Astrocyte of the cerebellum (primary cell): Measurements from ENCODE around the gene MAP3K15.
"Not testable (repeated sequence)": the region's sequence is repeated elsewhere in the genome, so short reads cannot be mapped to it uniquely, and the experiment has no call there.

Source experiments
- DNase-seq: peaks from one replicate; pipeline ENCODE4 v3.0.0-alpha.2; 2011; ENCODE audit warnings: low read depth
- H3K4me3 ChIP-seq: 2 replicates; pipeline ENCODE4 v1.5.1; 2011; ENCODE audit warnings: mild to moderate bottlenecking, low read depth, low read length, moderate library complexity
- in situ Hi-C: cut with HindIII; loops from 2 replicates; pipeline ENCODE4 v1.10.0; 2017; ENCODE audit warnings: low sequenced_read_pairs
- TF ChIP-seq, protein P1 (sequence below): IDR thresholded peaks from 2 replicates; pipeline ENCODE4 v1.5.1; 2012; ENCODE audit warnings: low read length, low read depth, moderate library complexity, mild to moderate bottlenecking; ENCODE audit errors: missing control alignments

Gene MAP3K15

DNA sequence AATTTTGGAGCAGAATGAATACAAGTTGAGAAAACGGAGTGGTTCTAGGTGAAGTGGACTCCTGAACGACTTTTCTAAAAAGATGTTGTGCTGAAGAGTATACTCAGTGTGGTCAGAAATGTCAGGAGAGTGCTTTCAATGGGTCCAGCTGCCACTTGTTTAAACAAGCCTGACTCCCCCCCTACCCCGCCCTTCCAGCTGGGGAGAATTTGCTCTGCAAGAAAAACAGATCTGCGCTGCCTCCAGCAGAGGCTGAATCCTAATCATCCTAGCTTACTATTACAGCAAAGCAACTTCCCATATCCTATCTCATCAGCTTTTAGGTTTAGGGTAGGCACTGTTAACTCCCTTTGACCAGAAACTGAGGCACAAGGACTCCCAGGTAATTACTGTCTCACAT is 1.9 kb downstream of the MAP3K15 start:
- in situ Hi-C loops, result no loop called here
- H3K4me3 ChIP-seq, result no peak overlapping the region
- no peak for DNase-seq
- TF ChIP-seq, protein P1, sequence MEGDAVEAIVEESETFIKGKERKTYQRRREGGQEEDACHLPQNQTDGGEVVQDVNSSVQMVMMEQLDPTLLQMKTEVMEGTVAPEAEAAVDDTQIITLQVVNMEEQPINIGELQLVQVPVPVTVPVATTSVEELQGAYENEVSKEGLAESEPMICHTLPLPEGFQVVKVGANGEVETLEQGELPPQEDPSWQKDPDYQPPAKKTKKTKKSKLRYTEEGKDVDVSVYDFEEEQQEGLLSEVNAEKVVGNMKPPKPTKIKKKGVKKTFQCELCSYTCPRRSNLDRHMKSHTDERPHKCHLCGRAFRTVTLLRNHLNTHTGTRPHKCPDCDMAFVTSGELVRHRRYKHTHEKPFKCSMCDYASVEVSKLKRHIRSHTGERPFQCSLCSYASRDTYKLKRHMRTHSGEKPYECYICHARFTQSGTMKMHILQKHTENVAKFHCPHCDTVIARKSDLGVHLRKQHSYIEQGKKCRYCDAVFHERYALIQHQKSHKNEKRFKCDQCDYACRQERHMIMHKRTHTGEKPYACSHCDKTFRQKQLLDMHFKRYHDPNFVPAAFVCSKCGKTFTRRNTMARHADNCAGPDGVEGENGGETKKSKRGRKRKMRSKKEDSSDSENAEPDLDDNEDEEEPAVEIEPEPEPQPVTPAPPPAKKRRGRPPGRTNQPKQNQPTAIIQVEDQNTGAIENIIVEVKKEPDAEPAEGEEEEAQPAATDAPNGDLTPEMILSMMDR, result no peak

DNA sequence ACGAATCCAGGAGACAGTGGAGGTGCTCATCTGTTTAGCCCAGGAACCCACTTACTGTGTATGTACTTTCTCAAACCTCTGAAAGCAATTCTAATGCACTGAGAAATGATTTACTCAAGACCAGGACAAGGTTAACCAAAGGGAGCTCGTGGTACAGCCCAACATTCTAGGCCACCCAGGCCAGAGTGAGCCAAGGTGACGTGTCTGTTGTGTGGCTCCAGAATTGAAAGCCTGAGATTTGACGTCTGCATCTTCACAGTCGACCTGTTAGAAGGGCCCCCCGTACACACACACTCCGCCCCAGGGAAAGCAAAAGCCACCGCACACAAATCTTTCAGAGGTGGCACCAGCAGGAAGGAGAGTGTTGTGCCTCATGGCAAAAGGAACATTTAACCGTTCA is 2.3 kb downstream of the MAP3K15 start:
- TF ChIP-seq, protein P1, result no peak
- in situ Hi-C loops, result no loop called here
- DNase-seq, result no peak

DNA sequence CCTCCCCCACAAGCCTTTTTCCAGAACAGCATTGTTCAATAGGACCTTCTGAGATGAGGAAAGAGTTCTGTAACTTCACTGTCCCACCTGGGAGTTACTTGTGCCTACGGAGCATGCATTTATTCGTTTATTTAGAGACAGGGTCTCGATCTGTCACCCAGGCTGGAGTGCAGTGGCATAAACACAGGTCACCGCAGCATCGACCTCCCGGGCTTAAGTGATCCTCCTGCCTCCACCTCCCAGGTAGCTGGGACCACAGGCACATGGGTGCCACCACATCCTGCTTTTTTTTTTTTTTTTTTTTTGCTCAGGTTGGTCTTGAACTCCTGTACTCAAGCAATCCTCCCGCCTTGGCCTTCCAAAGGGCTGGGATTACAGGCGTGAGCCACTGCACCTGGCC is 2.9 kb downstream of the MAP3K15 start:
- H3K4me3 ChIP-seq, result no peak overlapping the region
- no peak for DNase-seq
- TF ChIP-seq, protein P1, result no peak
- in situ Hi-C loops, result no loop called here

More for the DNA sequence above, 2.3 kb downstream of the MAP3K15 start:
- H3K4me3 ChIP-seq, result no peak overlapping the region

DNA sequence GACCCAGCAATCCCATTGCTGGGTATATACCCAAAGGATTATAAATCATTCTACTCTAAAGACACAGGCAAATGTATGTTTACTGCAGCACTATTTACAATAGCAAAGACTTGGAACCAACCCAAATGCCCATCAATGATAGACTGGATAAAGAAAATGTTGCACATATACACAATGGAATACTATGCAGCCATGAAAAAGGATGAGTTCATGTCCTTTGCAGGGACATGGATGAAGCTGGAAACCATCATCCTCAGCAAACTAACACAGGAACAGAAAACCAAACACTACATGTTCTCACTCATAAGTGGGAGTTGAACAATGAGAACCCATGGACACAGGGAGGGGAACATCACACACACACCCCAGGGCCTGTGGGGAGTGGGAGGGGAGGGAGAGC is 3.5 kb downstream of the MAP3K15 start:
- H3K4me3 ChIP-seq, DNase-seq, in situ Hi-C loops: not testable (repeated sequence)

DNA sequence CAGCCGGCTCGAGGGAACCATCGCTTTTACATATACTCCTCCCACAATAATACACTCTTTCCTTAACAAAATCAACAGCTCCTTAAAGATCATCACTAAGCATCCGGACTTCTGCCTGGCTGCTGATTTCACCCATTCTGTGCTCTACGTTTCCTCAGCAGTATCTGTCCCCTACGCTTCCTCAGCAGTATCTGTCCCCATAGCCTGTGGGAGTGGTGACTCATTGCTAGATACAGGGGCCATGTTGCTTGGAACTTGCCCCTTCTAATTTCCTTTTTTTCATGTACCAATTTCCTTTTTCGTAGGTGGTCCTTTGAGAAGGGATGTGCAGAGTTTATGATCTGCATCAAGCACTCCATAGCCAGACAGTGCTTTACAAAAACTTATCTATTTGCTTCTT is 18.6 kb downstream of the MAP3K15 start:
- no peak for DNase-seq
- in situ Hi-C loops, result no loop called here
- TF ChIP-seq, protein P1, result no peak
- no peak overlapping the region for H3K4me3 ChIP-seq

DNA sequence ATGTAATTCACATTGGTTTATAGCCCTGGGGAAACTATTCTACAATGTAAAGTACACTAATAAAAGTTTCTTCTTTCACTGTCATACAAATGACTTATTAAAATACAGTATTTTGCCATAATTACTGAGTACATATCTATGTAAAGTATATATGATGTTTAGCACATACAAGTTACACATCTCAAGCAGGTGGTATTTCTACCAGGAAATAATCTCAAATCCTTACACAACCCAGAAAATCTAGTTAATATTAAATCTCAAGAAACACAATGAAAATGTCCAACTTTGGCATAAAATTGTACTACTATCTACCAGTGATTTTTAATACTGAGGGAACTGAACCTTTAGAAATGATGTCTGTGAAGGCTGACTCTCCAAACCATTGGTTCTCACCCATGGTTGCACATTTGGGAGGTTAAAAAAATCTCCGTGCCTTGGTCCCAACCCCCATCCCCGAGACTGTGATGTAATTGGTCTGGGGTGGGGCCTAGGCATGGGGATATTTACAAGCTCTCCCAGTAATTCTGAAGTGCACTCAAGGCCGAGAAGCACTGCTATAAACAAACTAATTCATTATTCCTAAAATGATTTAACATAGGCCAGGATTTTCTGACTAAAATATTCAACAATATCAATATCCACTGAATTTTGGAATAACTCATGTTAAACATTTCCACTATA is 27.6 kb downstream of the MAP3K15 start:
- in situ Hi-C loops, result no loop called here
- TF ChIP-seq, protein P1, result no peak
- no peak for DNase-seq
- no peak overlapping the region for H3K4me3 ChIP-seq

DNA sequence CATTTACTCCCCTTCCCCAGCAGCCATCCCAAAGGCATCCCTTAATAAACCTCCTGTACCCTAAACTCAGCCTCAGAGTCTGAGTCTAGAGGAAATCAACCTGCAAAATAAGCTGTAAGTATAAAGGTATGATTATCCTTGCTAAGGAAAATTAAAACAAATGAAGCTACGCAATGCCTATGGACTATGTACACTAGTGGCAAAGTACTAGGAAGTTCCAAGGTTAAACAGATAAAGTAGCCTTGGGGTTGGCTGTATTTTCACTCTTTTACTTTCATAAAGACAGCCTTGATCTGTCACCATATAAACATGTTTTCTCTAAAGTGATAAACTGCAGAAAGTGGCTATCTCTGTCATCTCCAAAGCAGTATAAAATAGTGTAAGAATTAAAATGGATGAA is 35.9 kb downstream of the MAP3K15 start:
- DNase-seq, result no peak
- TF ChIP-seq, protein P1, result no peak
- in situ Hi-C loops, result no loop called here
- H3K4me3 ChIP-seq, result no peak overlapping the region

DNA sequence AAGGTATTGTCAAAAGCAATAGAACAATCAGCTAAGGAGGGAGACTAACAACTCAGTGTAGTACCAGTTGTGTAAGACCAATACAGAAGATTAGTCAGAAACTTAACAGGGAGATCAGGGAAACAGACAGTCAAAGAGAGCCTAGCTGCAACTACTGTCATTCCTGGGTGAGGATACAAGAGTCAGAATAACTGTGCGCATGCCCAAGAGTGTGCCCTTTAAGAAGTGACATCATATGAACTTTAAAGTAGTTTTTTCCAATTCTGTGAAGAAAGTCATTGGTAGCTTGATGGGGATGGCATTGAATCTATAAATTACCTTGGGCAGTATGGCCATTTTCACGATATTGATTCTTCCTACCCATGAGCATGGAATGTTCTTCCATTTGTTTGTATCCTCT is 46.9 kb downstream of the MAP3K15 start:
- in situ Hi-C loops, DNase-seq, H3K4me3 ChIP-seq: not testable (repeated sequence)
